ENCODE data around the gene DLAT. TPM values are rescaled to one million over a fixed set of nuclear protein-coding genes. Genes with fewer than 3 reads are reported as not detected.
"Not testable (repeated sequence)": the region's sequence is repeated elsewhere in the genome, so short reads cannot be mapped to it uniquely, and the experiment has no call there.

DLAT gene
- total RNA-seq, 1 experiment from 2014 or later, result 39.8 TPM

GRCh38 chr11:112073941-112074811 is 49.0 kb downstream of the DLAT start, which contains the start of the genes NKAPD1 and PIH1D2:
Gene NKAPD1 (plus strand): TSS chr11:112074299. CDS start chr11:112075575, 1,276 bp downstream.
Gene PIH1D2 (minus strand): TSS chr11:112074017. CDS start chr11:112073174, 843 bp downstream.
- Histone ChIP-seq H3K27me3 (no peaks in the 10 kb centered on the region), H3K4me3 (peak within 1 kb of the TSS; percentile 79), H3K36me3 (peaks cover 39% of the 10 kb centered on the region), H3K9me3 (no peaks in the 10 kb centered on the region)
- peak; percentile 85 for DNase-seq

- H3K4me3 ChIP-seq, result no peak overlapping the region
- H3K36me3 ChIP-seq, result peaks cover 81% of the 10 kb centered on the region
- no peaks in the 10 kb centered on the region for H3K9me3 ChIP-seq
- H3K27me3 ChIP-seq, result no peaks in the 10 kb centered on the region
- peak; percentile 29 for DNase-seq
These were observed 57.5 kb downstream of the DLAT start for GRCh38 chr11:112082729-112083128.

- H3K9me3 ChIP-seq, result no peaks in the 10 kb centered on the region
- H3K36me3 ChIP-seq, result peaks cover 81% of the 10 kb centered on the region
- H3K4me3 ChIP-seq, result peak overlapping the region; percentile 93
- DNase-seq, result peak; percentile 20
- H3K27me3 ChIP-seq, result no peaks in the 10 kb centered on the region
These were observed 60.7 kb downstream of the DLAT start for GRCh38 chr11:112085822-112086421.

- H3K36me3 ChIP-seq, result peaks cover 84% of the 10 kb centered on the region
- no peaks in the 10 kb centered on the region for H3K27me3 ChIP-seq
- peak; percentile 92 for DNase-seq
- H3K4me3 ChIP-seq, result peak within 1 kb of the TSS; percentile 93
- H3K9me3 ChIP-seq, result no peaks in the 10 kb centered on the region
These were observed 61.4 kb downstream of the DLAT start, which contains the start of the genes SDHD and TIMM8B for GRCh38 chr11:112086422-112087191. Gene SDHD (plus strand): TSS chr11:112086873. CDS start chr11:112086908, 35 bp downstream. Gene TIMM8B (minus strand): TSS chr11:112086756. CDS start chr11:112086723, 33 bp downstream.

DNA sequence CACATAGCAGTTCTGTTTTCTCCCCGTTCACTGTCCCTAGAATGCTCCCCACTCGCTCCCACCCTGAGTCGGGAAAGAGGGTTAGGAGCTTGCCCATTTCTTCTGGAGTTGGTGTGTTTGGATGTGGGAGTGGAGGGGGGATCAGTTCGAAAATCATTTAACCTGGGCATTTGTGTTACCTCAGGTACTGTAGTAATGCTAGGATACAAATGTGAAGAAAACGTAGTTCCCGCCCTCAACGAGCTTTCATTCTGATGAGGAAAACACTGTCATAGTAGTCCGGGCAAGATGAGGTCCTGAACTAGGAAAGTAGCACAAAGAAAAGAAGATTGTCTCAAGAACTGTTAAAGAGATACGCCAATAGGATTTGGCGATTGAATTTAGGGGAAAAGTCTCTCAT is 62.0 kb downstream of the DLAT start:
- no peaks in the 10 kb centered on the region for H3K9me3 ChIP-seq
- DNase-seq, result no peak
- H3K27me3 ChIP-seq, result no peaks in the 10 kb centered on the region
- peak overlapping the region; percentile 93 for H3K4me3 ChIP-seq
- H3K36me3 ChIP-seq, result peaks cover 84% of the 10 kb centered on the region

DNA sequence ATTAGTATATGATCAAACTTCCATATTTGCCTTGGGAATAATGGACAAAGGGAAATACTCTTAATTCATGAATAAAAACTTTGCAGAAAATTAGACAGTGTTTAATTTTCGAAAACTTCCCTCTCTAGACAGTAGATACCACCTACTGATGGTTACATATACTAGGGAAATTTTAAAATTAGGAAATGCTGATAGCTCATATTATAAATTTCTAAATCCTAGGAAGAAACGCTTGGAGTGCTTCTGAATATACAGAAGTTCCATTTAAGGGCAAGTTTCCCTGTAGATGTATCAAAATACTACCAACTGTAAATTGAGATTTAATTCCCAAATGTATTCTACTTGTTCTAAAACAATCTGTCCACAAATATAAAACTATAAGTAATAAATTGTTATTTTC is 70.1 kb downstream of the DLAT start:
- H3K9me3 ChIP-seq, H3K27me3 ChIP-seq, H3K4me3 ChIP-seq, DNase-seq: not testable (repeated sequence)
- H3K36me3 ChIP-seq, result peaks cover 57% of the 10 kb centered on the region

DNA sequence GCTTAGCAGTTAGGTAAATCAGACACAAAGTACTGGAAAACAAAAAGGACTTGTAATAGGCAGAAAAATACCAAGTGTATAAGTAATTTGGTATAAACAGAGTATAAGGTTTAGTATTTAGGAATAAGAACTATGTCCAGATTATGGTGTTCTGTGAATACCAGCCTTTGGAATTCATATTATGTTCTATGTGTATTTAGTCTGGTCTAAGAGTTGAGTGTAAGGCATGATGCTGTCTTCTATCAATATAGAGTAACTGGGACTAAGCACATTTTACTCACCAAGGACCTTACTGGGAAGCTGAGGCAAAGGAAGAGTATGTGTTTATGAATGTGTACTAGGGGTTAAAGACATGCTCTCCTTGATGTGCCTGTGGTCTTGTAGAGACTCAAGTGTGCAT is 71.0 kb downstream of the DLAT start:
- H3K4me3 ChIP-seq, result no peak overlapping the region
- DNase-seq, result no peak
- H3K27me3 ChIP-seq, result no peaks in the 10 kb centered on the region
- H3K36me3 ChIP-seq, result peaks cover 48% of the 10 kb centered on the region
- H3K9me3 ChIP-seq, result no peaks in the 10 kb centered on the region

DNA sequence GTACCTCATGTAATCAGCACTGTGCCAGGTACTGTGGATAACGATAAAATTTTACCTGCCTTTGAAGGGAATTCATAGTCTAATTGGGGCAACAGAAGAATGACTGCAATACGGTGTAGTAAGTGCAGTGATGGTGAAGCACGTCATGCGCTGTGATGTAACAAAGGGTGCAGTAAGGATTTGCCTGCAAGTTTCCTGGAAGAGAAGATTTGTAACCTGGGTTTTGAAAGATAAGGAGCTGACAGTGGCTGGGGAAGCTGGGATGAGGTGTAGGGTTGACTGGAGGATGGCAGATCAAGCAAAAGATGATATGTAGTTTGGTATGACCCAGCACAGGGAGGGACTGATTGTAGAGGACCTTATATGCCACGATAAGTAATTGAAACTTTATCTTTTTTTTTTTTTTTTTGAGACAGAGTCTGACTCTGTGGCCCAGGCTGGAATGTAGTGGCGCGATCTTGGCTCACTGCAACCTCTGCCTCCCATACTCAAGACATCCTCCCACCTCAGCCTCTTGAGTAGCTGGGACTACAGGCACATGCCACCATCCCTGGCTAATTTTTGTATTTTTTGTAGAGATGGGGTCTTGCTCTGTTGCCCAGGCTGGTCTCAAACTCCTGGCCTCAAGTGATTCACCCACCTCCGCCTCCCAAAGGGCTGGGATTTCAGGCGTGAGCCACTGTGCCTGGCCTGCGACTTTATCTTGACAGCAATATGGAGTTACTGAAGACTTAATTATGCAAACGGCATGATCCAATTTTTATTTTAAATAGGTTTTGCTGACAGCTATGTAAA is 72.7 kb downstream of the DLAT start:
- H3K4me3 ChIP-seq, result no peak overlapping the region
- peaks cover 32% of the 10 kb centered on the region for H3K36me3 ChIP-seq
- DNase-seq, result no peak
- H3K27me3 ChIP-seq, result no peaks in the 10 kb centered on the region
- H3K9me3 ChIP-seq, result no peaks in the 10 kb centered on the region

DNA sequence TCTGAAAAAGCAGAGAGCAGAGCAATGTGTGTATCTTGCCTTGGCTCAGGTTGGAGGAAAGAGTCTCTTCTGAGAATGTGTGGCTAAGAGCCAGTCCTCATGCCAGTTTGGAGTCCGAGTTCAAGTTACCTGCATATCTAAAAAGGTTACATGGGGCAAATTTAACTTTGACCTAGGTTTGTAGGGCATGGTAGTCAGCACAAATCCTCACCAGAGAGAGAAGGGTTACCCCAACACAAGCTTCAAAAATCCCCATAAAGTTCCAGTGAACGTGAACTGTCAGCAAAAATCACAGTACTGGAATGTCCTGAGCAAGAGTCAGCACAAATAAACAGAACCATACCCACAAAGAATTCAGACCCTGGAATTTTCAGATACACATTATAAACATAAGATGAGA is 75.3 kb downstream of the DLAT start:
- Histone ChIP-seq H3K4me3 (no peak overlapping the region), H3K9me3 (no peaks in the 10 kb centered on the region), H3K36me3 (peaks cover 14% of the 10 kb centered on the region), H3K27me3 (no peaks in the 10 kb centered on the region)
- DNase-seq, result no peak

- H3K9me3 ChIP-seq, result no peaks in the 10 kb centered on the region
- H3K36me3 ChIP-seq, result peaks cover 2% of the 10 kb centered on the region; the same call in 1 of the 2 replicates
- no peaks in the 10 kb centered on the region for H3K27me3 ChIP-seq
- no peak overlapping the region for H3K4me3 ChIP-seq
- no peak for DNase-seq
These were observed 78.2 kb downstream of the DLAT start for GRCh38 chr11:112103446-112103845.

GRCh38 chr11:112106070-112106469 is 80.9 kb downstream of the DLAT start:
- no peak for DNase-seq
- Histone ChIP-seq H3K9me3 (no peaks in the 10 kb centered on the region), H3K27me3 (no peaks in the 10 kb centered on the region), H3K36me3 (no peaks in the 10 kb centered on the region), H3K4me3 (no peak overlapping the region)

Other genes with a start within 250 kb of the DLAT start
- 16.4 and 23.6 TPM in 2 replicates for gene ALG9, start 153.8 kb upstream of the DLAT start, total RNA-seq (2014; rRNA removed; shearing (Covaris generic); ENCODE audit: low replicate concordance)
- gene FDXACB1, start 146.2 kb upstream of the DLAT start, total RNA-seq (2014; rRNA removed; shearing (Covaris generic); ENCODE audit: low replicate concordance), result 2.3 and 2.5 TPM in 2 replicates
- 11.3 and 27.4 TPM in 2 replicates for gene CFAP68, start 145.9 kb upstream of the DLAT start, total RNA-seq (2014; rRNA removed; shearing (Covaris generic); ENCODE audit: low replicate concordance)
- 0.67 and 15.7 TPM in 2 replicates for gene CRYAB, start 113.6 kb upstream of the DLAT start, total RNA-seq (2014; rRNA removed; shearing (Covaris generic); ENCODE audit: low replicate concordance)
- 3.8 TPM in 1 of 2 replicates, not detected in the other for gene HSPB2, start 112.7 kb upstream of the DLAT start, total RNA-seq (2014; rRNA removed; shearing (Covaris generic); ENCODE audit: low replicate concordance)
- gene C11orf52, start 106.5 kb upstream of the DLAT start, total RNA-seq (2014; rRNA removed; shearing (Covaris generic); ENCODE audit: low replicate concordance), result not detected in 2 replicates
- gene DIXDC1, start 88.1 kb upstream of the DLAT start, total RNA-seq (2014; rRNA removed; shearing (Covaris generic); ENCODE audit: low replicate concordance), result 5.2 and 7.0 TPM in 2 replicates
- 4.9 and 14.6 TPM in 2 replicates for gene PIH1D2, start 48.6 kb downstream of the DLAT start, total RNA-seq (2014; rRNA removed; shearing (Covaris generic); ENCODE audit: low replicate concordance)
- gene NKAPD1, start 48.9 kb downstream of the DLAT start, total RNA-seq (2014; rRNA removed; shearing (Covaris generic); ENCODE audit: low replicate concordance), result 27.8 and 56.9 TPM in 2 replicates
- 38.3 and 47.0 TPM in 2 replicates for gene TIMM8B, start 61.3 kb downstream of the DLAT start, total RNA-seq (2014; rRNA removed; shearing (Covaris generic); ENCODE audit: low replicate concordance)
- gene SDHD, start 61.5 kb downstream of the DLAT start, total RNA-seq (2014; rRNA removed; shearing (Covaris generic); ENCODE audit: low replicate concordance), result 188 and 203 TPM in 2 replicates
- 73.8 and 92.8 TPM in 2 replicates for gene IL18, start 138.7 kb downstream of the DLAT start, total RNA-seq (2014; rRNA removed; shearing (Covaris generic); ENCODE audit: low replicate concordance)
- gene TEX12, start 142.0 kb downstream of the DLAT start, total RNA-seq (2014; rRNA removed; shearing (Covaris generic); ENCODE audit: low replicate concordance), result not detected in 2 replicates
- 0.54 and 1.1 TPM in 2 replicates for gene BCO2, start 150.1 kb downstream of the DLAT start, total RNA-seq (2014; rRNA removed; shearing (Covaris generic); ENCODE audit: low replicate concordance)
- gene PTS, start 201.0 kb downstream of the DLAT start, total RNA-seq (2014; rRNA removed; shearing (Covaris generic); ENCODE audit: low replicate concordance), result 64.0 and 98.2 TPM in 2 replicates
- gene PLET1, start 235.5 kb downstream of the DLAT start, total RNA-seq (2014; rRNA removed; shearing (Covaris generic); ENCODE audit: low replicate concordance), result not detected in 2 replicates